ENCODE measurements around the gene IPPK. TPM values are rescaled to one million over a fixed set of nuclear protein-coding genes. Genes with fewer than 3 reads are reported as not detected.

Gene IPPK
- polyA plus RNA-seq, 1 experiment = 16.2 TPM

- no peak overlapping the region for H3K4me3 ChIP-seq (ENCODE audit: low read depth, low read length)
- TF ChIP-seq CTCF (IDR thresholded peaks at IDR 0.05; ENCODE audit: insufficient read depth, low read depth, low read length) = no peak
- no peaks in the 10 kb centered on the region for H3K27me3 ChIP-seq (ENCODE audit: control insufficient read depth, insufficient read depth, low read length)
- ChIA-PET CTCF (no interaction called here), POLR2A (no interaction called here)
- DNase-seq (ENCODE audit: low read depth) = no peak
- peaks cover 19% of the 10 kb centered on the region for H3K36me3 ChIP-seq (ENCODE audit: control insufficient read depth, insufficient read depth, low read length)
These were observed 22.1 kb downstream of the IPPK start for GRCh38 chr9:92647671-92648473.

- Histone ChIP-seq H3K4me3 (ENCODE audit: low read depth, low read length) (no peak overlapping the region), H3K27me3 (ENCODE audit: control insufficient read depth, insufficient read depth, low read length) (no peaks in the 10 kb centered on the region), H3K36me3 (ENCODE audit: control insufficient read depth, insufficient read depth, low read length) (peaks cover 34% of the 10 kb centered on the region)
- TF ChIP-seq CTCF (IDR thresholded peaks at IDR 0.05; ENCODE audit: insufficient read depth, low read depth, low read length) = no peak
- ChIA-PET POLR2A (no interaction called here), CTCF (interaction anchor here (0.6 to 1.2 kb wide), 2 partner anchors 15 to 319 kb away, joined by 3 read pairs; partner anchors contain the start of gene CENPP)
- no peak for DNase-seq (ENCODE audit: low read depth)
These were observed 24.9 kb downstream of the IPPK start for GRCh38 chr9:92645041-92645440.

- ChIA-PET POLR2A (no interaction called here), CTCF (interaction anchor here (0.7 kb wide), 1 partner anchor 146 kb away, joined by 3 read pairs; no protein-coding TSS in a partner anchor)
- DNase-seq (ENCODE audit: low read depth) = no peak
- Histone ChIP-seq H3K4me3 (ENCODE audit: low read depth, low read length) (no peak overlapping the region), H3K27me3 (ENCODE audit: control insufficient read depth, insufficient read depth, low read length) (no peaks in the 10 kb centered on the region), H3K36me3 (ENCODE audit: control insufficient read depth, insufficient read depth, low read length) (peaks cover 34% of the 10 kb centered on the region)
- TF ChIP-seq CTCF (IDR thresholded peaks at IDR 0.05; ENCODE audit: insufficient read depth, low read depth, low read length) = no peak
These were observed 25.7 kb downstream of the IPPK start for GRCh38 chr9:92644278-92644677.

- DNase-seq (ENCODE audit: low read depth) = no peak
- POLR2A ChIA-PET = no interaction called here
- no peak for TF ChIP-seq CTCF (IDR thresholded peaks at IDR 0.05; ENCODE audit: insufficient read depth, low read depth, low read length)
- Histone ChIP-seq H3K36me3 (ENCODE audit: control insufficient read depth, insufficient read depth, low read length) (peaks cover 33% of the 10 kb centered on the region), H3K27me3 (ENCODE audit: control insufficient read depth, insufficient read depth, low read length) (no peaks in the 10 kb centered on the region), H3K4me3 (ENCODE audit: low read depth, low read length) (no peak overlapping the region)
- CTCF ChIA-PET = no interaction called here
These were observed 27.4 kb downstream of the IPPK start for GRCh38 chr9:92642564-92642963.

- no peaks in the 10 kb centered on the region for H3K27me3 ChIP-seq (ENCODE audit: control insufficient read depth, insufficient read depth, low read length)
- POLR2A ChIA-PET = no interaction called here
- no peak for DNase-seq (ENCODE audit: low read depth)
- no peak overlapping the region for H3K4me3 ChIP-seq (ENCODE audit: low read depth, low read length)
- peaks cover 37% of the 10 kb centered on the region for H3K36me3 ChIP-seq (ENCODE audit: control insufficient read depth, insufficient read depth, low read length)
- CTCF ChIA-PET = interaction anchor here (0.6 kb wide), 1 partner anchor 1816 kb away, joined by 3 read pairs; no protein-coding TSS in a partner anchor
- TF ChIP-seq CTCF (IDR thresholded peaks at IDR 0.05; ENCODE audit: insufficient read depth, low read depth, low read length) = no peak
These were observed 27.9 kb downstream of the IPPK start for GRCh38 chr9:92642041-92642451.

All from BJ (cell line).